Activated CD4-positive, alpha-beta T cell treated with anti-CD3 and anti-CD28 coated beads for 36 hours (primary cell): ENCODE data around the gene BCDIN3D. TPM values are rescaled to one million over a fixed set of nuclear protein-coding genes. Genes with fewer than 3 reads are reported as not detected.
"Not testable (repeated sequence)": the region's sequence is repeated elsewhere in the genome, so short reads cannot be mapped to it uniquely, and the experiment has no call there.

Experiments used
- ATAC-seq: fragments of 200-7000 bp; cut with Tn5 transposase; one replicate; pipeline ENCODE4 v1.10.0; 2021; ENCODE audit warnings: mild to moderate bottlenecking, moderate library complexity
- CTCF ChIA-PET: fragments of 350-600 bp; sonication (Branson Sonifier 250); formaldehyde crosslinking; loops from one replicate; lab custom pipeline; 2021; ENCODE audit warnings: antibody characterized with exemption; lab: Charles Lee
- POLR2A ChIA-PET: fragments of 350-600 bp; sonication (Branson Sonifier 250); formaldehyde crosslinking; loops from one replicate; lab custom pipeline; 2021; ENCODE audit warnings: antibody characterized with exemption, inconsistent platforms; lab: Charles Lee
- DNase-seq: peaks from one replicate; pipeline ENCODE4 v3.0.0-alpha.2; 2020
- H3K27ac Mint-ChIP-seq: one replicate; pipeline ENCODE4 v1.8.0; 2021; ENCODE audit warnings: mixed read lengths
- H3K27me3 Mint-ChIP-seq: one replicate; pipeline ENCODE4 v1.8.0; 2021; ENCODE audit warnings: mixed read lengths
- H3K36me3 Mint-ChIP-seq: one replicate; pipeline ENCODE4 v1.8.0; 2021; ENCODE audit warnings: low read depth, mixed read lengths
- H3K4me1 Mint-ChIP-seq: one replicate; pipeline ENCODE4 v1.8.0; 2021; ENCODE audit warnings: mixed read lengths
- H3K4me3 Mint-ChIP-seq: one replicate; pipeline ENCODE4 v1.8.0; 2021; ENCODE audit warnings: mild to moderate bottlenecking, moderate library complexity, mixed read lengths
- H3K9me3 Mint-ChIP-seq: one replicate; pipeline ENCODE4 v1.8.0; 2021; ENCODE audit warnings: low read depth, mixed read lengths
- intact Hi-C, 2 experiments: fragments of 100-400 bp; cut with DNase I in 1 of 2; cut with micrococcal nuclease in 1 of 2; formaldehyde crosslinking; loops; one replicate each; pipeline versions ENCODE4 v1.14.2 to v1.15.1; 2022 to 2024; cut with DNase I, micrococcal nuclease
- total RNA-seq, 2 experiments: library from RNA; stranded (reverse); gene quantifications; one replicate each; pipeline ENCODE4 v1.2.3, GENCODE V29; 2021

Gene BCDIN3D
- total RNA-seq, 2 experiments from 2014 or later = 5.5 to 5.6 TPM

DNA sequence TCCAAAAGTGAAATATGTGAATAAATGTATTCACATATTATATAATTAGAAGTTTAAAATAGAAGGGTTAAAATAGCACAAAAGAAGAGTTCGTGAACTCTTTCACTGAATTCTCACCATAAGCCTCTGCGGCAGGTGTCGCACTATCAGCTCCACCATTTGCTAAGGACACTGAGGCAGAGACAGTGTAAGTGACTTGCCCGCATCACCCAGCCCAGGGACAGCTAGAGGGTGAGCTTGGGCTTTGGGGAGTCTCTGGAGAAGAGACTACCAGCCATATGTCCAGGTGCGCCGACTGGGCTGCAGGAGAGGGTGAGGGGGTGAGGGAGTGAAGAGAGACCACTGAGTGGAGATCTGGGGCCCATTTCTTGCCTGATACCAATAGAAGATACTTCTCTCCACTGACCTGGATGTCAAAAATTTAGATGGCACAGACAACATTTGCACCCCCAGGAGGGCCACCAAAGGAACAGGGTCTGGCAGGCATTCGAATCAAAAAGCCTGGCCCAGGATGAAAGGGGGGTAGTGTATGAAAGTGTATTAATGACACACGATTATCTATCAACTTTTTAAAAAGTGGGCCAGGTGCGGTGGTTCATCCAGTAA is 32.3 kb upstream of the BCDIN3D start:
- CTCF ChIA-PET = no interaction called here
- Mint-ChIP-seq H3K27ac (no peak overlapping the region), H3K27me3 (no peaks in the 10 kb centered on the region), H3K4me3 (no peak overlapping the region), H3K36me3 (no peaks in the 10 kb centered on the region), H3K4me1 (no peaks in the 10 kb centered on the region), H3K9me3 (peaks cover 25% of the 10 kb centered on the region)
- POLR2A ChIA-PET = no interaction called here
- ATAC-seq = no peak
- intact Hi-C loops = no loop called here
- no peak for DNase-seq

GRCh38 chr12:49874142-49874897 is 31.4 kb upstream of the BCDIN3D start:
- Mint-ChIP-seq H3K36me3 (no peaks in the 10 kb centered on the region), H3K27me3 (no peaks in the 10 kb centered on the region), H3K27ac (no peak overlapping the region), H3K4me1 (no peaks in the 10 kb centered on the region), H3K9me3 (peaks cover 17% of the 10 kb centered on the region), H3K4me3 (no peak overlapping the region)
- DNase-seq (no peak), ATAC-seq (no peak)
- ChIA-PET CTCF (interaction anchor here (1.1 kb wide), 1 partner anchor 133 kb away, joined by 3 read pairs; the partner anchor contains the start of gene TMBIM6), POLR2A (no interaction called here)
- intact Hi-C loops = no loop called here

DNA sequence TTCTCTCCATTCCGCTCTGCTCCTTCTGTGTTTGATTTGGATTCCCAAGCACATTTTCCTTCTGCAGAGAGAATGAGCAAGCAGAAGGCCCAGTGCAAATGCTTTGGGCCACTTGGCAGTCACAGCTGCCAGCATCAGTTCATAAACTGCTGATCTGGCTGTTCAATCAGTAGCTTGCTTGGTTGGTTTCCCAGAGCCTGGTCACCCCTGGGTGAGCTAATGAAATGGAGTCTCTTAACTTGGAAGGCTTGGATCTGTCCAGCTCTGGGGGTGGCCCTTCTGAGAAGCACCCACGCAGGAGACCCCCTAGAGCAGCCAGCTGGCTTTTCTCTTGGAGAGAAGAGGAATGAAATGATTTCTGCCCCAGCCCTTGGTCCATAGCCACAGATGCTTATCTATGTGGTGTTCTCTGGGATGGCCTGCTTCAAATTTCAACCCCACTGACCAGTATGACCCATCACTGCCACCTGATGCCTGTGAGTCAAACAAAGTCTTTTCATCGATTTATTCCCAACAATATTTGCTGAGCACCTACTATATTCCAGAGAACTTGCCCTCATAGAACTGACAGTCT is 30.5 kb upstream of the BCDIN3D start:
- ATAC-seq (no peak), DNase-seq (no peak)
- no peak overlapping the region for H3K4me3 Mint-ChIP-seq
- H3K9me3 Mint-ChIP-seq = peaks cover 9% of the 10 kb centered on the region
- ChIA-PET POLR2A (interaction anchor here (0.6 kb wide), 1 partner anchor 116 kb away, joined by 6 read pairs; no protein-coding TSS in a partner anchor), CTCF (interaction anchor here (0.5 to 1.1 kb wide), 3 partner anchors 132 to 193 kb away, joined by 3 to 4 read pairs (median 4); partner anchors contain the start of gene TMBIM6)
- H3K27me3 Mint-ChIP-seq = no peaks in the 10 kb centered on the region
- intact Hi-C loops = no loop called here
- no peaks in the 10 kb centered on the region for H3K36me3 Mint-ChIP-seq
- no peak overlapping the region for H3K27ac Mint-ChIP-seq
- H3K4me1 Mint-ChIP-seq = no peaks in the 10 kb centered on the region

DNA sequence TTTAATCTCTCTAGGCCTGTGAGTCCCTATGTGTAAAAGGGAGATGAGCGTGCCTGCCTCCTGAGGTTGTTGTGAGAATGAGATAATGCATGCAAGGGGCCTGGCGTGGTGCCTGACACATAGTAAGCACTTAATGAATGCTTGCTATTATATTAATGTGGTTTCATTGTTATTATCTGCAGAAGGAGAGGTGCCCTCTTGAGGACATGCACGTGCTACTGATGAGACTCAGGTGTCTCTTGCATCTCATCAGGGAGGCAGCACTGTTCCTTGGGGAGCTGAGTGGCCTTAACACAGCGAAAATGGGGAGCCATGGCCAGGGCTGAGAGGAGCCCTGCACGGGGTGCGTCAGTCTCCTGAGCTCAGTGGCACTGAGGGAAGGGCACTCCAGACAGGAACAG is 29.9 kb upstream of the BCDIN3D start:
- Mint-ChIP-seq H3K27ac (no peak overlapping the region), H3K9me3 (peaks cover 2% of the 10 kb centered on the region), H3K4me1 (no peaks in the 10 kb centered on the region), H3K27me3 (no peaks in the 10 kb centered on the region), H3K4me3 (no peak overlapping the region), H3K36me3 (no peaks in the 10 kb centered on the region)
- intact Hi-C loops = no loop called here
- ATAC-seq (no peak), DNase-seq (no peak)
- ChIA-PET POLR2A (interaction anchor here (0.6 kb wide), 1 partner anchor 115 kb away, joined by 6 read pairs; no protein-coding TSS in a partner anchor), CTCF (interaction anchor here (0.6 kb wide), 1 partner anchor 57 kb away, joined by 4 read pairs; no protein-coding TSS in a partner anchor)

DNA sequence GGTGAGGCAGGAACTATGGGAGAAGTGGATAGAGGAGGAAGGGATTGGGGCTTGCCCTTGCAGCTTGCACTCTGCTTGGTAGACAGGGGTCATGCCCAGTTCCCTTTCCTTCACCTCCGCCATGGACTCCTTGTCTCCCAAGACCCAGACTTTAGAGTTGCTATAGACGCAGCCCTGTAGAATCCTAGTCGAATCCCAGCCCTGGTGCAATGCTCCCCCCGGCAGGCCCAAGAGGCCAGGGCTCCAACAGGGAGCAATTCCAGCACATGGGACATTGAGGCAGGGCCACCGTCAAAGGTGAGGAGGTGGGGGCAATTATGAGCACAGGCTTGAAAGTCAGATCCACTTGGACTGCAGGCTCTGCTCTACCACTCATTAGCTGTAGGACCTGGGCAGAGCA is 29.5 kb upstream of the BCDIN3D start:
- intact Hi-C loops = no loop called here
- no peak for DNase-seq
- POLR2A ChIA-PET = no interaction called here
- H3K27ac Mint-ChIP-seq = no peak overlapping the region
- no peaks in the 10 kb centered on the region for H3K9me3 Mint-ChIP-seq
- CTCF ChIA-PET = interaction anchor here (0.6 kb wide), 1 partner anchor 57 kb away, joined by 4 read pairs; no protein-coding TSS in a partner anchor
- H3K4me1 Mint-ChIP-seq = no peaks in the 10 kb centered on the region
- no peaks in the 10 kb centered on the region for H3K27me3 Mint-ChIP-seq
- H3K4me3 Mint-ChIP-seq = no peak overlapping the region
- no peaks in the 10 kb centered on the region for H3K36me3 Mint-ChIP-seq
- no peak for ATAC-seq

GRCh38 chr12:49871811-49872251 is 28.9 kb upstream of the BCDIN3D start:
- H3K9me3 Mint-ChIP-seq, H3K27ac Mint-ChIP-seq, intact Hi-C loops, H3K36me3 Mint-ChIP-seq, H3K27me3 Mint-ChIP-seq, DNase-seq, ATAC-seq, POLR2A ChIA-PET, H3K4me3 Mint-ChIP-seq, H3K4me1 Mint-ChIP-seq: not testable (repeated sequence)
- CTCF ChIA-PET = interaction anchor here (0.6 to 1.4 kb wide), 3 partner anchors 20 to 95 kb away, joined by 3 to 4 read pairs (median 4); no protein-coding TSS in a partner anchor

- ATAC-seq (no peak), DNase-seq (no peak)
- Mint-ChIP-seq H3K4me3 (no peak overlapping the region), H3K9me3 (no peaks in the 10 kb centered on the region), H3K27ac (no peak overlapping the region), H3K27me3 (no peaks in the 10 kb centered on the region), H3K4me1 (no peaks in the 10 kb centered on the region), H3K36me3 (no peaks in the 10 kb centered on the region)
- intact Hi-C loops = no loop called here
- POLR2A ChIA-PET = no interaction called here
- CTCF ChIA-PET = interaction anchor here (0.6 to 1.4 kb wide), 5 partner anchors 11 to 130 kb away, joined by 3 to 4 read pairs (median 3); no protein-coding TSS in a partner anchor
Measured at GRCh38 chr12:49871263-49871561, 28.3 kb upstream of the BCDIN3D start.

GRCh38 chr12:49870501-49871262 is 27.8 kb upstream of the BCDIN3D start:
- DNase-seq = no peak
- no peaks in the 10 kb centered on the region for H3K36me3 Mint-ChIP-seq
- ChIA-PET POLR2A (no interaction called here), CTCF (interaction anchor here (0.7 to 1.4 kb wide), 4 partner anchors 12 to 131 kb away, joined by 3 to 4 read pairs (median 3); no protein-coding TSS in a partner anchor)
- no peaks in the 10 kb centered on the region for H3K27me3 Mint-ChIP-seq
- H3K4me1 Mint-ChIP-seq = no peaks in the 10 kb centered on the region
- no peak overlapping the region for H3K4me3 Mint-ChIP-seq
- ATAC-seq = no peak
- intact Hi-C loops = no loop called here
- no peaks in the 10 kb centered on the region for H3K9me3 Mint-ChIP-seq
- no peak overlapping the region for H3K27ac Mint-ChIP-seq

GRCh38 chr12:49869816-49870500 is 27.1 kb upstream of the BCDIN3D start:
- intact Hi-C loops = loop anchor here in 1 of 2 experiments (5.0 to 10.0 kb wide), 2 partner anchors 77 to 185 kb away; partner anchors contain the start of gene ASIC1
- Mint-ChIP-seq H3K36me3 (no peaks in the 10 kb centered on the region), H3K27ac (no peak overlapping the region), H3K4me3 (no peak overlapping the region), H3K27me3 (no peaks in the 10 kb centered on the region), H3K9me3 (no peaks in the 10 kb centered on the region), H3K4me1 (no peaks in the 10 kb centered on the region)
- POLR2A ChIA-PET = no interaction called here
- CTCF ChIA-PET = interaction anchor here (0.6 to 0.8 kb wide), 4 partner anchors 60 to 97 kb away, joined by 3 to 5 read pairs (median 3); no protein-coding TSS in a partner anchor
- ATAC-seq (no peak), DNase-seq (no peak)

DNA sequence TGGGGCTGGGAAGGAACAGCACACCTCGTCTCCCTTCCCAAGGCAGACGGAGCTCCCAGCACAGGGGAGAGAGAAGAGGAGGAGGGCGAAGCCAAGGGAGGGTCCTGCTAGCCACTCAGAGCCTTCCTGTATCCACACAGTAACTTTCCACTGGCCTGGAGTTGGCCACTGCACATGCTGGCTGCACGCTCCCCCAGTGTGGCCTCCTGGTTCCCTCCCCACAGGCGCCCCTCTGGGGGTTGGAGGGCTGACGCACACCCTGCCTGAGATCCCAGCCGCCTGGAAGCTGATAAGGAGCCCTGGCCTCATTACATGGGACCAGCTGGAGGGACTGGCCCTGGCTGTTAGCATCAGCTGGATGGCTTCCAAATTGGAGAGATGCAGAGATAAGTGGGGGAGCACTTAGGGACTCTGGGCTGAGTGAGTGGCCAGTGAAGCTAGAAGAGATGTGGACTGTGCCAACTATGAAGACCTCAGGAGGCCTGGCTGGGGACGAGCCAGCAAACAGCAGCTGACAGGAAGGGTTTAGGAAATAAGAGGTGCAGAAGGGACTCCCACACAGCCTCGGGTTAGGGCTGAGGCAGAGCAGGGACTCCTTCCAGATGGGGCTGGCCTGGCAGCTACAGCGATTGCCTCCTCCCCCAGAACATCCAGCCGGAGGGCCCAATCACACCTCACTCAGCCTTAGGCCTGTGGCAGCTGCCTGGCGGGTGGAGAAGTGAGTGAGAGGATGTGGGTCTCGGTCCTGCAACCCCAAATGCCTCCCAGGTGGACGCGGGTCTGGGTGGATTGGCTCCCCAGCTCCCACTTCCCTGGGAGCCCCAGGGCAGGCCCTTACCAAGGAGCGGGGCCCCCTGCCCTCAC is 26.3 kb upstream of the BCDIN3D start:
- no peaks in the 10 kb centered on the region for H3K9me3 Mint-ChIP-seq
- ChIA-PET CTCF (interaction anchor here (0.6 to 1.1 kb wide), 7 partner anchors 24 to 201 kb away, joined by 3 to 5 read pairs (median 3); no protein-coding TSS in a partner anchor), POLR2A (no interaction called here)
- DNase-seq (no peak), ATAC-seq (no peak)
- H3K36me3 Mint-ChIP-seq = no peaks in the 10 kb centered on the region
- H3K4me1 Mint-ChIP-seq = no peaks in the 10 kb centered on the region
- H3K27ac Mint-ChIP-seq = no peak overlapping the region
- H3K4me3 Mint-ChIP-seq = no peak overlapping the region
- no peaks in the 10 kb centered on the region for H3K27me3 Mint-ChIP-seq
- intact Hi-C loops = loop anchor here in 1 of 2 experiments (5.0 to 10.0 kb wide), 2 partner anchors 78 to 186 kb away; partner anchors contain the start of gene ASIC1
